HepG2 (cell line): ENCODE results near the gene GNG13. TPM values are rescaled to one million over a fixed set of nuclear protein-coding genes. Genes with fewer than 3 reads are reported as not detected.

Source experiments
- ATAC-seq: fragments of 200-7000 bp; cut with Tn5 transposase; 3 replicates; pipeline ENCODE4 v1.9.1; 2020; ENCODE audit warnings: mild to moderate bottlenecking, moderate library complexity
- BruUV-seq: library from RNA; stranded (reverse); fragments of 400-500 nt; replicated peaks from 2 replicates; lab custom pipeline; 2021; lab: Mats Ljungman, UMichigan
- CTCF ChIA-PET: fragments of 300-600 bp; formaldehyde crosslinking; extraction: SDS; loops from one replicate; lab custom pipeline; 2021; ENCODE audit warnings: low total read pairs, inconsistent platforms, low intra/inter-chr PET ratio; lab: Yijun Ruan, JAX
- POLR2A ChIA-PET: fragments of 350-600 bp; sonication (Branson Sonifier 250); formaldehyde crosslinking; loops from one replicate; lab custom pipeline; 2020; ENCODE audit warnings: antibody characterized with exemption, inconsistent platforms; lab: Yijun Ruan, JAX
- DNase-seq: peaks from one replicate; pipeline ENCODE4 v3.0.0-alpha.2; 2015; ENCODE audit warnings: low spot score
- FAIRE-seq: peaks from 3 replicates; lab custom pipeline; 2011; peaks lifted over from hg19 to GRCh38; lab: Jason Lieb, UNC
- H2AFZ ChIP-seq: one replicate; pipeline ENCODE4 v1.6.1; 2011; ENCODE audit warnings: low read length, inconsistent platforms
- H3K27ac ChIP-seq: fragments of 300-600 bp; 3 replicates; pipeline ENCODE4 v1.8.0; 2011; ENCODE audit warnings: mixed run types, mild to moderate bottlenecking, mixed read lengths, low read length, inconsistent platforms; ENCODE audit not compliant: insufficient read depth; ENCODE audit errors: extremely low read length
- H3K27me3 ChIP-seq, 2 experiments: fragments of 200-600 bp in 1 of 2; 2 replicates in 1 of 2; 3 replicates in 1 of 2; pipeline versions ENCODE4 v1.6.0 to v1.8.0; 2011; ENCODE audit warnings: low read length in 2 of 2, mild to moderate bottlenecking in 2 of 2, moderate library complexity in 2 of 2, inconsistent platforms in 1 of 2; ENCODE audit not compliant: insufficient read depth in 2 of 2, control insufficient read depth in 1 of 2
- H3K36me3 ChIP-seq, 2 experiments: fragments of 200-600 bp in 1 of 2; replicated peaks in 1 of 2; 2 replicates in 1 of 2; 3 replicates in 1 of 2; pipeline versions ENCODE4 v1.5.1 to v1.8.0; 2011; ENCODE audit warnings: low read length in 2 of 2, inconsistent platforms in 1 of 2; ENCODE audit not compliant: insufficient read depth in 2 of 2, control insufficient read depth in 1 of 2
- H3K4me1 ChIP-seq: 2 replicates; pipeline ENCODE4 v1.5.1; 2012; ENCODE audit warnings: low read length, inconsistent platforms; ENCODE audit not compliant: insufficient read depth
- H3K4me2 ChIP-seq: 2 replicates; pipeline ENCODE4 v1.6.0; 2011; ENCODE audit warnings: low read depth, low read length, inconsistent platforms
- H3K4me3 ChIP-seq, 3 experiments: fragments of 200-600 bp in 1 of 3; sonication (generic), shearing (Covaris generic) in 1 of 3; replicated peaks in 1 of 3; 2 replicates each; pipeline ENCODE4 v1.5.1; 2011 to 2016; ENCODE audit warnings: low read length in 3 of 3, inconsistent platforms in 2 of 3, low read depth in 2 of 3, mild to moderate bottlenecking in 2 of 3, control low read depth in 1 of 3, mixed read lengths in 1 of 3; ENCODE audit not compliant: insufficient read depth in 1 of 3
- H3K79me2 ChIP-seq: one replicate; pipeline ENCODE4 v1.6.1; 2011; ENCODE audit warnings: low read length, inconsistent platforms; ENCODE audit not compliant: insufficient read depth
- H3K9ac ChIP-seq: 2 replicates; pipeline ENCODE4 v1.6.0; 2011; ENCODE audit warnings: mild to moderate bottlenecking, low read depth, low read length, inconsistent platforms; ENCODE audit not compliant: insufficient read depth
- H3K9me3 ChIP-seq: 2 replicates; pipeline ENCODE4 v1.5.1; 2012; ENCODE audit warnings: mild to moderate bottlenecking, low read length
- H4K20me1 ChIP-seq: 2 replicates; pipeline ENCODE4 v1.6.0; 2011; ENCODE audit warnings: inconsistent platforms, mild to moderate bottlenecking, low read length, moderate library complexity; ENCODE audit not compliant: insufficient read depth
- ARID5B ChIP-seq: IDR thresholded peaks from 2 replicates; pipeline ENCODE4 v1.4.0; 2020; ENCODE audit warnings: mild to moderate bottlenecking, missing genetic modification reagents
- HNRNPLL ChIP-seq: fragments of 200-400 bp; formaldehyde crosslinking; IDR thresholded peaks from 2 replicates; pipeline ENCODE4 v1.6.1; 2017; ENCODE audit warnings: mild to moderate bottlenecking, low read depth, low read length; ENCODE audit not compliant: poor library complexity, severe bottlenecking
- NFKBIZ ChIP-seq: IDR thresholded peaks from 2 replicates; pipeline ENCODE4 v1.6.1; 2018; ENCODE audit warnings: missing genetic modification reagents, missing compliant biosample characterization
- PRPF4 ChIP-seq: fragments of 200-400 bp; formaldehyde crosslinking; IDR thresholded peaks from 2 replicates; pipeline ENCODE4 v1.6.1; 2016; ENCODE audit warnings: low read length, low read depth; ENCODE audit not compliant: poor library complexity, severe bottlenecking
- RAD51 ChIP-seq: fragments of 450-650 bp; IDR thresholded peaks from 2 replicates; pipeline ENCODE4 v1.6.1; 2016; ENCODE audit warnings: borderline replicate concordance
- USF2 ChIP-seq, 2 experiments: sonication (generic) in 1 of 2; formaldehyde crosslinking in 1 of 2; IDR thresholded peaks; 2 replicates each; pipeline versions ENCODE4 v1.5.1 to v1.6.1; 2011 to 2020; ENCODE audit warnings: borderline replicate concordance in 1 of 2, low read depth in 1 of 2, low read length in 1 of 2, mild to moderate bottlenecking in 1 of 2, missing genetic modification reagents in 1 of 2, moderate library complexity in 1 of 2
- ZSCAN21 ChIP-seq: sonication (generic); formaldehyde crosslinking; IDR thresholded peaks from 2 replicates; pipeline ENCODE4 v1.8.0; 2022; ENCODE audit warnings: mild to moderate bottlenecking, missing genetic modification reagents, moderate library complexity, borderline replicate concordance
- WGBS: methylation state at CpG from one replicate; pipeline ENCODE4 v1.1.6; 2017; ENCODE audit warnings: low lambda C conversion rate; 5-methylcytosine and 5-hydroxymethylcytosine counted together
- in situ Hi-C: cut with HindIII; loops from 2 replicates; pipeline ENCODE4 v1.10.0; 2017; ENCODE audit warnings: low pct_unique_long_range_greater_than_20kb; ENCODE audit not compliant: extremely low pct_ligation_motif_present
- intact Hi-C: fragments of 100-400 bp; cut with micrococcal nuclease; formaldehyde crosslinking; loops from one replicate; pipeline ENCODE4 v1.10.0; 2022; ENCODE audit not compliant: unreplicated experiment
- polyA plus RNA-seq, 8 experiments: library from polyadenylated mRNA; depleted of rRNA in 3 of 8; stranded (reverse) in 7 of 8; unstranded in 1 of 8; fragments of >200 nt; fragmentation: Illumina TruSeq in 4 of 8; extraction: Trizol in 4 of 8; gene quantifications; 2 replicates each; pipeline versions ENCODE4 v1.2.1 to v1.2.3, GENCODE V29; 2011 to 2016; ENCODE audit warnings: low read depth in 4 of 8, missing spikeins in 1 of 8, mixed read lengths in 1 of 8; ENCODE audit not compliant: insufficient read depth in 1 of 8
- total RNA-seq, 5 experiments: library from RNA; depleted of rRNA; stranded (reverse); fragments of >200 nt; fragmentation: Illumina TruSeq; extraction: Trizol; gene quantifications; 2 replicates each; pipeline ENCODE4 v1.2.3, GENCODE V29; 2016; ENCODE audit warnings: low read depth in 1 of 5

GNG13 gene
- total and polyA plus RNA-seq, 2 of the 13 experiments (the other 11 are each of a cell fraction or from before 2014, with no cell fraction given) = not detected

- TF ChIP-seq ARID5B (CRISPR knock-in tag) = no peak
- no peak for TF ChIP-seq HNRNPLL
- no peak for TF ChIP-seq ZSCAN21 (CRISPR knock-in tag)
Measured at GRCh38 chr16:824194-824593, 23.7 kb upstream of the GNG13 start (continued).

GRCh38 chr16:822909-823297 lies 22.4 kb upstream of the GNG13 start:
- intact Hi-C loops = no loop called here
- Histone ChIP-seq H3K36me3 (no peaks in the 10 kb centered on the region), H2AFZ (no peak overlapping the region), H3K9ac (no peak overlapping the region), H4K20me1 (0 out of 2 replicates have a peak, but pooled peaks cover 3% of the 10 kb centered on the region), H3K4me2 (no peak overlapping the region), H3K4me1 (no peaks in the 10 kb centered on the region), H3K27me3 (peaks cover 16 to 76% of the 10 kb centered on the region in 2 experiments), H3K4me3 (no peak overlapping the region), H3K9me3 (0 out of 2 replicates have a peak, but pooled peaks cover 5% of the 10 kb centered on the region), H3K79me2 (no peaks in the 10 kb centered on the region), H3K27ac (no peak overlapping the region)
- in situ Hi-C loops = loop anchor here (25.0 kb wide), 1 partner anchor 389 kb away; no protein-coding TSS in a partner anchor
- DNase-seq (no peak), ATAC-seq (no peak), FAIRE-seq (no peak)
- TF ChIP-seq PRPF4 (no peak), USF2 (IDR thresholded peaks at IDR 0.05; ENCODE audit: low read depth, low read length) (0 out of 2 replicates have a peak, but pooled peaks have one; percentile 12), USF2 (CRISPR knock-in tag; IDR thresholded peaks at IDR 0.05; ENCODE audit: borderline replicate concordance) (no peak), NFKBIZ (no peak), RAD51 (peak; percentile 66; the same call in 1 of the 2 replicates)
- no TSS peak for BruUV-seq
- POLR2A ChIA-PET = no interaction called here
- CTCF ChIA-PET = no interaction called here
- WGBS = 40% methylated on average over 9 of the region's 9 CpGs
